ENCODE measurements around the gene CD244. TPM values are rescaled to one million over a fixed set of nuclear protein-coding genes. Genes with fewer than 3 reads are reported as not detected.

Gene CD244
- total RNA-seq, 5 donors from 2014 or later (not counting 1 experiment from before 2014, with no cell fraction given): 1.1 to 12.4 (median 2.9) TPM

DNA sequence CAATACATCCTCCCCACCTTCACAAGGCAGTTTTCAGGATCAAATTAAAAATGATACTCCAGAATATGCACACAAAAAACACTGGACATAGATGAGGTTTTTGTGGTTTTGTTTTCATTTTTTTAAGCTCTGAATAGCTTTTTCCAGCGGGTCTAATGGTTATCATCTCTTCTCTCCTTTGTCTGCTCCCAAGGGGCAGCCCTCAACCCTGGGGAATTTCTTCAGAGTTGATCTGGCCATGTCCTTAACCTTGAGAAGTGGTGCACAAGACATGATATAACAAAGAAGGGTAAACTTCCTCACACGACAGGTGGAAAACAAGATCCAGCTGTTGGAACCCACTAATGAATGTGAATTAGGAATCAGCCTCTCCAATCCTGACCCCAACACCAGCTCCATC is 1.5 kb upstream of the CD244 start:
- Histone ChIP-seq H3K36me3 (ENCODE audit: control insufficient read depth in 2 of 2, extremely low read depth in 1 of 2, insufficient read depth in 1 of 2, low read length in 1 of 2) (no peaks in the 10 kb centered on the region), H3K4me1 (ENCODE audit: control insufficient read depth in 1 of 2, extremely low read depth in 1 of 2, insufficient read depth in 2 of 2, low read length in 2 of 2) (peaks cover 2 to 38% of the 10 kb centered on the region in 2 experiments), H3K9me3 (no peaks in the 10 kb centered on the region), H3K4me3 (ENCODE audit: control insufficient read depth in 1 of 2, extremely low read depth in 1 of 2, low read length in 1 of 2) (no peak overlapping the region), H3K27ac (ENCODE audit: low read length) (no peak overlapping the region), H3K27me3 (replicated peaks in 1 of 2; ENCODE audit: control insufficient read depth in 2 of 2, extremely low read depth in 1 of 2, insufficient read depth in 2 of 2, low read length in 1 of 2) (no peaks in the 10 kb centered on the region)
- Mint-ChIP-seq H3K9me3 (no peaks in the 10 kb centered on the region), H3K27ac (no peak overlapping the region), H3K36me3 (no peaks in the 10 kb centered on the region), H3K4me1 (peaks cover 17 to 35% (median 27%) of the 10 kb centered on the region in 3 donors), H3K4me3 (no peak overlapping the region), H3K27me3 (no peaks in the 10 kb centered on the region)
- WGBS (ENCODE audit: insufficient coverage): no CpG with 5 or more reads among the region's 2 CpGs
- DNase-seq (no peak), ATAC-seq (replicated peaks in 1 of 4) (no peak)
- ChIA-PET POLR2A (no interaction called here), CTCF (interaction anchor here in 1 of 2 donors (0.6 kb wide), 2 partner anchors 17 to 415 kb away, joined by 3 read pairs; no protein-coding TSS in a partner anchor)

DNA sequence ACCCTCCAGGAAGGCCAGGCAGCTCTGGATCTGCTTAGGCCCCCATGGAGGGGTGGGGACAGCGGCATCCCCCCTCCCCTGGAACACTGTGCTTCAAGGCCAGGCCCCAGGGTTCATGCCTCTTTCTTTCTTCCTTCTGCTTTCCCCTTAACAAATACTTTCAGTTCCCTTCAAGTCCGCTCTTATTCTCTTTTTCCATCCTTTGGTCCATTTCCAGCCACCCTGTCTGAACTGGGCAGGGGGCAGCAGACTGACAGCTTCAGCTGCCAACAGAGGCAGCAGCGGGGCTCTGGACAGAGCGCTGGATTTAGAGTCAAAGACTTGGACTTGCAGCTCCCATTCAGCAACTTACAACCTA is 1.1 kb upstream of the CD244 start:
- Mint-ChIP-seq H3K9me3 (no peaks in the 10 kb centered on the region), H3K36me3 (no peaks in the 10 kb centered on the region), H3K4me3 (peak overlapping the region in 1 of 3 donors; percentile 10), H3K4me1 (peaks cover 21 to 38% (median 27%) of the 10 kb centered on the region in 3 donors), H3K27ac (peak overlapping the region in 1 of 2 donors; percentile 41), H3K27me3 (no peaks in the 10 kb centered on the region)
- no peak for ATAC-seq (replicated peaks in 1 of 4)
- Histone ChIP-seq H3K27ac (ENCODE audit: low read length) (no peak overlapping the region), H3K27me3 (replicated peaks in 1 of 2; ENCODE audit: control insufficient read depth in 2 of 2, extremely low read depth in 1 of 2, insufficient read depth in 2 of 2, low read length in 1 of 2) (no peaks in the 10 kb centered on the region), H3K4me1 (ENCODE audit: control insufficient read depth in 1 of 2, extremely low read depth in 1 of 2, insufficient read depth in 2 of 2, low read length in 2 of 2) (peaks cover 2 to 43% of the 10 kb centered on the region in 2 experiments), H3K36me3 (ENCODE audit: control insufficient read depth in 2 of 2, extremely low read depth in 1 of 2, insufficient read depth in 1 of 2, low read length in 1 of 2) (no peaks in the 10 kb centered on the region), H3K4me3 (ENCODE audit: control insufficient read depth in 1 of 2, extremely low read depth in 1 of 2, low read length in 1 of 2) (no peak overlapping the region), H3K9me3 (no peaks in the 10 kb centered on the region)
- ChIA-PET CTCF (interaction anchor here in 1 of 2 donors (0.6 kb wide), 1 partner anchor 17 kb away, joined by 3 read pairs; no protein-coding TSS in a partner anchor), POLR2A (no interaction called here)
- DNase-seq: no peak
- WGBS (ENCODE audit: insufficient coverage): 100% methylated on average over 3 of the region's 4 CpGs

- Mint-ChIP-seq H3K9me3 (no peaks in the 10 kb centered on the region), H3K27ac (peak overlapping the region in 1 of 2 donors; percentile 77), H3K27me3 (no peaks in the 10 kb centered on the region), H3K36me3 (no peaks in the 10 kb centered on the region), H3K4me1 (peaks cover 23 to 42% (median 26%) of the 10 kb centered on the region in 3 donors), H3K4me3 (peak overlapping the region in 2 of 3 donors; percentile 10 to 48)
- CTCF ChIA-PET: interaction anchor here (0.6 to 1.3 kb wide), 6 partner anchors 14 to 137 kb away, joined by 3 to 4 read pairs (median 4); partner anchors contain the start of gene LY9 (in 1 of the 2)
- Histone ChIP-seq H3K27ac (ENCODE audit: low read length) (peak overlapping the region; percentile 64), H3K36me3 (ENCODE audit: control insufficient read depth in 2 of 2, extremely low read depth in 1 of 2, insufficient read depth in 1 of 2, low read length in 1 of 2) (no peaks in the 10 kb centered on the region), H3K4me1 (ENCODE audit: control insufficient read depth in 1 of 2, extremely low read depth in 1 of 2, insufficient read depth in 2 of 2, low read length in 2 of 2) (peaks cover 2 to 44% of the 10 kb centered on the region in 2 experiments), H3K9me3 (no peaks in the 10 kb centered on the region), H3K27me3 (replicated peaks in 1 of 2; ENCODE audit: control insufficient read depth in 2 of 2, extremely low read depth in 1 of 2, insufficient read depth in 2 of 2, low read length in 1 of 2) (no peaks in the 10 kb centered on the region), H3K4me3 (ENCODE audit: control insufficient read depth in 1 of 2, extremely low read depth in 1 of 2, low read length in 1 of 2) (peak overlapping the region in 1 of 2 donors; percentile 44)
- ATAC-seq (replicated peaks in 1 of 4): no peak
- WGBS (ENCODE audit: insufficient coverage): 81% methylated on average over 3 of the region's 11 CpGs
- no peak for DNase-seq
- POLR2A ChIA-PET: no interaction called here
These were observed 530 bp upstream of the CD244 start for GRCh38 chr1:160863061-160863773.

- ChIA-PET POLR2A (interaction anchor here in 1 of 2 donors (0.6 to 0.9 kb wide), 2 partner anchors 9 to 11 kb away, joined by 3 to 4 read pairs; no protein-coding TSS in a partner anchor), CTCF (no interaction called here)
- Histone ChIP-seq H3K27me3 (replicated peaks in 1 of 2; ENCODE audit: control insufficient read depth in 2 of 2, extremely low read depth in 1 of 2, insufficient read depth in 2 of 2, low read length in 1 of 2) (no peaks in the 10 kb centered on the region), H3K4me1 (ENCODE audit: control insufficient read depth in 1 of 2, extremely low read depth in 1 of 2, insufficient read depth in 2 of 2, low read length in 2 of 2) (peaks cover 8 to 49% of the 10 kb centered on the region in 2 experiments), H3K4me3 (ENCODE audit: control insufficient read depth in 1 of 2, extremely low read depth in 1 of 2, low read length in 1 of 2) (peak overlapping the region in 1 of 2 donors; percentile 44), H3K36me3 (ENCODE audit: control insufficient read depth in 2 of 2, extremely low read depth in 1 of 2, insufficient read depth in 1 of 2, low read length in 1 of 2) (no peaks in the 10 kb centered on the region), H3K27ac (ENCODE audit: low read length) (peak overlapping the region; percentile 32), H3K9me3 (no peaks in the 10 kb centered on the region)
- Mint-ChIP-seq H3K36me3 (no peaks in the 10 kb centered on the region), H3K4me3 (peak overlapping the region; percentile 16 to 41 (median 28)), H3K9me3 (no peaks in the 10 kb centered on the region), H3K27ac (peak overlapping the region; percentile 33 to 55), H3K27me3 (no peaks in the 10 kb centered on the region), H3K4me1 (peaks cover 17 to 45% (median 21%) of the 10 kb centered on the region in 3 donors)
- ATAC-seq (replicated peaks in 1 of 4) (no peak), DNase-seq (no peak)
- WGBS (ENCODE audit: insufficient coverage): 91% methylated on average over 3 of the region's 5 CpGs
These were observed 1.7 kb downstream of the CD244 start for GRCh38 chr1:160860840-160861505.

GRCh38 chr1:160859166-160859565 is 3.5 kb downstream of the CD244 start:
- DNase-seq (no peak), ATAC-seq (replicated peaks in 1 of 4) (no peak)
- Histone ChIP-seq H3K4me1 (ENCODE audit: control insufficient read depth in 1 of 2, extremely low read depth in 1 of 2, insufficient read depth in 2 of 2, low read length in 2 of 2) (peaks cover 15 to 66% of the 10 kb centered on the region in 2 experiments), H3K36me3 (ENCODE audit: control insufficient read depth in 2 of 2, extremely low read depth in 1 of 2, insufficient read depth in 1 of 2, low read length in 1 of 2) (no peaks in the 10 kb centered on the region), H3K27me3 (replicated peaks in 1 of 2; ENCODE audit: control insufficient read depth in 2 of 2, extremely low read depth in 1 of 2, insufficient read depth in 2 of 2, low read length in 1 of 2) (no peaks in the 10 kb centered on the region), H3K4me3 (ENCODE audit: control insufficient read depth in 1 of 2, extremely low read depth in 1 of 2, low read length in 1 of 2) (no peak overlapping the region), H3K27ac (ENCODE audit: low read length) (no peak overlapping the region), H3K9me3 (no peaks in the 10 kb centered on the region)
- ChIA-PET POLR2A (no interaction called here), CTCF (interaction anchor here in 1 of 2 donors (0.6 kb wide), 1 partner anchor 66 kb away, joined by 4 read pairs; no protein-coding TSS in a partner anchor)
- no peak overlapping the region for H3K27ac Mint-ChIP-seq
- no peaks in the 10 kb centered on the region for H3K9me3 Mint-ChIP-seq
- H3K36me3 Mint-ChIP-seq: no peaks in the 10 kb centered on the region
- no peak overlapping the region for H3K4me3 Mint-ChIP-seq
- H3K4me1 Mint-ChIP-seq: peaks cover 17 to 44% (median 21%) of the 10 kb centered on the region in 3 donors
- WGBS (ENCODE audit: insufficient coverage): 100% methylated on average over 1 of the region's 5 CpGs
- H3K27me3 Mint-ChIP-seq: no peaks in the 10 kb centered on the region

- no peaks in the 10 kb centered on the region for H3K9me3 Mint-ChIP-seq
- no peak overlapping the region for H3K4me3 ChIP-seq (ENCODE audit: control insufficient read depth in 1 of 2, extremely low read depth in 1 of 2, low read length in 1 of 2)
- no peaks in the 10 kb centered on the region for H3K36me3 ChIP-seq (ENCODE audit: control insufficient read depth in 2 of 2, extremely low read depth in 1 of 2, insufficient read depth in 1 of 2, low read length in 1 of 2)
- WGBS (ENCODE audit: insufficient coverage): 67% methylated on average over 1 of the region's 3 CpGs
- peak overlapping the region in 1 of 2 donors; percentile 15 for H3K27ac Mint-ChIP-seq
- H3K4me1 ChIP-seq (ENCODE audit: control insufficient read depth in 1 of 2, extremely low read depth in 1 of 2, insufficient read depth in 2 of 2, low read length in 2 of 2): peaks cover 15 to 65% of the 10 kb centered on the region in 2 experiments
- H3K4me1 Mint-ChIP-seq: peaks cover 14 to 40% (median 20%) of the 10 kb centered on the region in 3 donors
- no peak overlapping the region for H3K4me3 Mint-ChIP-seq
- no peaks in the 10 kb centered on the region for H3K36me3 Mint-ChIP-seq
- CTCF ChIA-PET: interaction anchor here (0.6 to 1.1 kb wide), 2 partner anchors 15 to 67 kb away, joined by 4 read pairs; no protein-coding TSS in a partner anchor
- no peaks in the 10 kb centered on the region for H3K27me3 Mint-ChIP-seq
- H3K27ac ChIP-seq (ENCODE audit: low read length): no peak overlapping the region
- POLR2A ChIA-PET: no interaction called here
- H3K27me3 ChIP-seq (replicated peaks in 1 of 2; ENCODE audit: control insufficient read depth in 2 of 2, extremely low read depth in 1 of 2, insufficient read depth in 2 of 2, low read length in 1 of 2): no peaks in the 10 kb centered on the region
- H3K9me3 ChIP-seq: no peaks in the 10 kb centered on the region
- ATAC-seq (replicated peaks in 1 of 4) (no peak), DNase-seq (no peak)
These were observed 4.2 kb downstream of the CD244 start for GRCh38 chr1:160858507-160858906.

All from T-cell (primary cell).